ENCODE data around the gene GAS7. TPM values are rescaled to one million over a fixed set of nuclear protein-coding genes. Genes with fewer than 3 reads are reported as not detected.
"Not testable (repeated sequence)": the region's sequence is repeated elsewhere in the genome, so short reads cannot be mapped to it uniquely, and the experiment has no call there.

Gene GAS7
- total RNA-seq, 2 experiments from 2014 or later = 0.27 to 0.44 TPM

DNA sequence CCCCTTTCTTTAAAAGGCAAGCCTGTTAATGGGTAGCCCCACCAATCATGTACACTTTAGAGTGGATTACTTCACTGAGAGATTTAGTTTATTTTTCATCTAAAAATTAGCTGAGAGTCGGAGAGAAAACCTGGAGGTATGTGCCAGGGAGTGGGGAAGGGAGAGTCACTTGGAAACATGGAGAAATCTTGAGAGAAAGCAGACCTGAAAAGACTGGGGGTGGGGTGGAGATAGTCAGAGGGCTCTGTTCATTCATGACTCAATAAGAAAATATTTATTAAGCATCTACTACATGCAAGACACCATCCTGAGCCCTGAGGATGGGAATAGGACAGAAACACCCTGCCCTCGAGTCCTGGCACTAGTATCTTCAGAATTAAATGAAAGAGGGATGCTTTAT, 265.9 kb downstream of the GAS7 start:
- H3K9me3 Mint-ChIP-seq = no peaks in the 10 kb centered on the region

DNA sequence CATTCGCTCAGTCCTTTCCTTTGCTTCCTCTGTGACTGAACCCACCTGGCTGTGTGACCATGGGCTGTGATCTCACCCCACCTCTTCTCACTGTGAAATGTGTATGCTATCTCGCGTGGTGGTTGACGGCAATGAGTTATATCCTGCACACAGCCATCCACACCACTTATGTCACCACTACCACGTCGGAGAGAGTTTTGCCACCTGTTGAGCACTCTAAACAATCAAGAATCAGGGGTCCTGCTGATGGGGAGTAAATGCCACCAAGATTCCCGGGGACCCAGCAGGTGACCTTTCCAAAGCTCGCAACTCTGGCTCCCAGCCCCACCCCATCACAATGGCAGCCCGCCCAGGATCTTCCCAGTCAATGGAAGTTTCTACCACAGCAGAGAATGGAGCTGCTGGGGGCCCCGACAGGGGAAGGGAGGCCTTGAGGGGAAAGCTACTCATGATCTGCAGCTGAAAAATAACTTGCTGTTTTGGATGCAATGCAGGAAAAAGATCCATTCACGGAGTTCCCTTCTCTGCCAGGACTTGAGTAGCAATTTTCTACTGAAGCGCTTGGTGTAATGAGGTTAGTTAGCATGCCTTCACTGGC, 267.2 kb downstream of the GAS7 start:
- Mint-ChIP-seq H3K4me1 (no peaks in the 10 kb centered on the region), H3K9me3 (no peaks in the 10 kb centered on the region), H3K36me3 (ENCODE audit: low read depth) (no peaks in the 10 kb centered on the region), H3K27ac (no peak overlapping the region), H3K27me3 (no peaks in the 10 kb centered on the region), H3K4me3 (no peak overlapping the region)
- no peak for DNase-seq
- CTCF ChIA-PET = interaction anchor here (0.7 kb wide), 1 partner anchor 134 kb away, joined by 3 read pairs; no protein-coding TSS in a partner anchor
- POLR2A ChIA-PET = no interaction called here

More for the DNA sequence above, 265.9 kb downstream of the GAS7 start:
- DNase-seq = no peak
- no peak overlapping the region for H3K4me3 Mint-ChIP-seq
- CTCF ChIA-PET = no interaction called here
- POLR2A ChIA-PET = no interaction called here
- H3K4me1 Mint-ChIP-seq = no peaks in the 10 kb centered on the region
- H3K27me3 Mint-ChIP-seq = no peaks in the 10 kb centered on the region
- no peaks in the 10 kb centered on the region for H3K36me3 Mint-ChIP-seq (ENCODE audit: low read depth)
- no peak overlapping the region for H3K27ac Mint-ChIP-seq

DNA sequence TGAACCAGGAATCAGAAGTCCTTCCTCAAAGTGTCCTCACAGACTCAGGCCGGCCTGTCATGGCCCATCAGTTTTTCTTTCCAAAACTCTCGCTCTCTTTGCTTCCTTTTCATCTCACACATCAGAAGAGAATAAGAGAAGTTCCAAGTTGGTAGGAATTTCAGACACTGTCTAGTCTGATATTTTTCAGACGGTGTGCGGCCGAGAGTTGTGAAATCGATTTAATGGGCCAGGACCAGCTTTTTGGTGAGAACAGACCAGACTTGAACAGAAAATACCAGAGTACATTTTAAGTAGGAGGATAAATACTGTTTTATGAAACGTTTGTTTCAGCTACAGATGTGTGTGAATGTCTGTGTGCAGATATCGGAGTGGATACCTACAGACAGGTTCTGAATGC, 268.5 kb downstream of the GAS7 start:
- ChIA-PET POLR2A (no interaction called here), CTCF (no interaction called here)
- DNase-seq = no peak
- H3K27me3 Mint-ChIP-seq = no peaks in the 10 kb centered on the region
- no peak overlapping the region for H3K27ac Mint-ChIP-seq
- no peaks in the 10 kb centered on the region for H3K36me3 Mint-ChIP-seq (ENCODE audit: low read depth)
- H3K9me3 Mint-ChIP-seq = no peaks in the 10 kb centered on the region
- H3K4me3 Mint-ChIP-seq = no peak overlapping the region
- H3K4me1 Mint-ChIP-seq = no peaks in the 10 kb centered on the region

DNA sequence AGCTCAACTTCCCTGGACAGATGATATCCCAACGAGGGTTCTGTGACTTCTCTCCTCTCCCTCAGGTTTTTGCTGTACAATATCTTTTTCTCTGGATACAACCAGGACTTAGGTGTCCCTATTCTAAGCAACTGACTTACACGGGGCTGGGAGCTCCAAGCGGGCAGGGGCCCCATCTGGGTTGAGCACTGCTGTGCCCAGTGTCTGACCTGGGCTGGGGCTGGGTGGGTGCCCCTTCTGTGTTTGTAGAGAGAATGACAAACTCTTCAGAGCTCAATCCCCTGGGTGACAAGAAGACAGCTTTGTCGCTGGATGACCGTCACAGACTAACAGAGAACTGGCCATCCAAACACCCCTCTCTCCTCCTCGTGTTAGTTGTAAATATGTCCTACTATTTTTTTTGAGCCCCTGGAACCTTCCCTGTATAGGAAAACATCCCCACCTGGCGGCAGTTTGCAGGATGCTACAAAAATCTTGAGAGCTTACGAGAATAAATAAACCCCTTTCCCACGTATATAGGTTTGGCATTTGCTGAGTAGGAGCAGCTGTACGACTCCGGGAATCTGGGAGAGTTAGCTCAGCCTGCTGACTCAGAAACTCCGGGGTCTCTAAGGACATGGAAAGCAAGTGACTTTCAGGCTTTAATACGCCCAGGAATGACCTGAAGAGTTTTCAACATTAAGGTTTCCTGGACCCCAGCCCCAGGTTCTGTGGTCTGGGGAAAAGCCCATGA, 269.6 kb downstream of the GAS7 start:
- DNase-seq = no peak
- ChIA-PET POLR2A (no interaction called here), CTCF (no interaction called here)
- H3K9me3 Mint-ChIP-seq = no peaks in the 10 kb centered on the region
- no peaks in the 10 kb centered on the region for H3K36me3 Mint-ChIP-seq (ENCODE audit: low read depth)
- H3K27me3 Mint-ChIP-seq = no peaks in the 10 kb centered on the region
- no peaks in the 10 kb centered on the region for H3K4me1 Mint-ChIP-seq
- no peak overlapping the region for H3K4me3 Mint-ChIP-seq
- no peak overlapping the region for H3K27ac Mint-ChIP-seq

DNA sequence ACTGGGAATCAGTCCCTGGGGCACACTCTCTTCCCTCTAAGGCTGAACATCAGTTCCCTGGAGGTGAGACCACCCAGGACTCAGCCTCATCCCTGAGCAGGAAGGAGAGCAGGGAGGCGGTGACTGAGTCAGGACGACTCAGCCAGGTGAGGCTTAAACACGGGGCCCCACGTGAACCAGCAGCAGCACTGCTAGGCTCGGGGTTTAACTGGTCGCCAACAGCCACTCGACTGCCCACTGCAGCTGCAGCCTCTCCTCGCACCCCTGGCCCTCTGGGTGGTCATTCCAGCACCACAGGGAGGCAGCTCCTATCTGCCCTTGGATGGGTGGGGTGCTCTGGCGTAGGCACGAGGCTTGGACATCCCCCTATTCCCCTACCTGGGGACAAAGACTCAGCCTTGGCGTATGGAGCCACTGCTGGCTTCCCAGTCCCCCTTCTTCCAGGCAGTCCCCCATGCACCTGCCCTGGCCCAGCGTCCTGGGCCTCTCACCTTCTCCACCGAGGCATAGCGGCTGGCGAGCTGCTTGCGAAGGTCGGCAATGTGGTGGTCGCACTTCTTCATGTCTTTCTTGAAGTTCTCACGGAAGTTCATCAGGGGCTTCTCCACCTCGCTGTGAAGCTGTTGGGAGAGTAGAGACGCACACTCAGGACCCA, 272.1 kb downstream of the GAS7 start:
- Mint-ChIP-seq H3K9me3 (no peaks in the 10 kb centered on the region), H3K4me1 (no peaks in the 10 kb centered on the region), H3K27me3 (no peaks in the 10 kb centered on the region), H3K36me3 (ENCODE audit: low read depth) (no peaks in the 10 kb centered on the region), H3K27ac (no peak overlapping the region), H3K4me3 (no peak overlapping the region)
- ChIA-PET CTCF (interaction anchor here (1.4 kb wide), 1 partner anchor 301 kb away, joined by 4 read pairs; no protein-coding TSS in a partner anchor), POLR2A (no interaction called here)
- DNase-seq = no peak

DNA sequence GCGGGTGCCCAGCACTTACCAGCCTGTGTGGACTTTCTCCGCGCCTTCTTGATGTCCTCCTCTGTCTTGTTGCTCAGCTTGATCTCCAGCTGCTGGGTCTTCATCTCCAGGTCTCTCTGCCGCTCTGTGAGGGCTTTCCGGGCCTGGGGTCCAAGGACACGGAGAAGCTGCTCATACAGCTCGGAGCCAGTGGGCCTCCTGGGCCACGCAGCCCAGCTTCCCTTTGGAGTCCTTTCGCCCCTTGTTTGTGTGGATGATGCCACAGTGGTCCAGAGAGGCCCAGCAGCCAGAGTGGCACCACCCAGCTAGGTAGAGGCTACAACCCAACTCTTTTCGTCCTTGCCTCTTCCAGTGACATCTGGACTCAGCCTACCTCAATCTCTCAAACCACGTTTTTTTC, 272.9 kb downstream of the GAS7 start:
- ChIA-PET POLR2A (no interaction called here), CTCF (no interaction called here)
- H3K9me3 Mint-ChIP-seq = no peaks in the 10 kb centered on the region
- no peaks in the 10 kb centered on the region for H3K4me1 Mint-ChIP-seq
- H3K27me3 Mint-ChIP-seq = no peaks in the 10 kb centered on the region
- no peaks in the 10 kb centered on the region for H3K36me3 Mint-ChIP-seq (ENCODE audit: low read depth)
- no peak overlapping the region for H3K27ac Mint-ChIP-seq
- H3K4me3 Mint-ChIP-seq = no peak overlapping the region
- no peak for DNase-seq

DNA sequence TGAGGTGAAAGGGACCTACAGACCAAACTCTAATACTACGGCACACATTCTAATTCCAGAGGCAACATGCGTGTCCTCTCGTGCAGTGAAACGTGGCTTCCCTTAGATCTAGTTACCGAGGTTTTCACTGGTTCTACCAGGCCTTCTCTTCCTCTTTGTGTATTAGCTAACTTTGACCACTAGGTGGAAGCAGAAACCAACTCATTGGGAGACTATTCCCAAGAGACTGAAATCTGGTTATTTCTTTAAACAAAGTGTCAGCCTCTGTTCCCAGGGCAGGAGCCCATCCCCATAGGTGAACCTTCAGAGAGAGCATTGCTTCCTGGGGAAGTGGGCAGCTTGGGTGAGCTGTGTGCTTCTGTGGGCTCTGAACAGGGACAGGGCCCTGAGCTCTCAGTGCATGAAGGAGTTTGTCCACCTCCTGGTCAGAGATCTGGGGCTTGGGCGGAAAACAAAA, 273.6 kb downstream of the GAS7 start:
- Mint-ChIP-seq H3K9me3 (no peaks in the 10 kb centered on the region), H3K36me3 (ENCODE audit: low read depth) (no peaks in the 10 kb centered on the region), H3K27ac (no peak overlapping the region), H3K4me1 (no peaks in the 10 kb centered on the region), H3K27me3 (no peaks in the 10 kb centered on the region), H3K4me3 (no peak overlapping the region)
- no peak for DNase-seq
- POLR2A ChIA-PET = no interaction called here
- CTCF ChIA-PET = interaction anchor here (0.8 kb wide), 1 partner anchor 17 kb away, joined by 4 read pairs; no protein-coding TSS in a partner anchor

DNA sequence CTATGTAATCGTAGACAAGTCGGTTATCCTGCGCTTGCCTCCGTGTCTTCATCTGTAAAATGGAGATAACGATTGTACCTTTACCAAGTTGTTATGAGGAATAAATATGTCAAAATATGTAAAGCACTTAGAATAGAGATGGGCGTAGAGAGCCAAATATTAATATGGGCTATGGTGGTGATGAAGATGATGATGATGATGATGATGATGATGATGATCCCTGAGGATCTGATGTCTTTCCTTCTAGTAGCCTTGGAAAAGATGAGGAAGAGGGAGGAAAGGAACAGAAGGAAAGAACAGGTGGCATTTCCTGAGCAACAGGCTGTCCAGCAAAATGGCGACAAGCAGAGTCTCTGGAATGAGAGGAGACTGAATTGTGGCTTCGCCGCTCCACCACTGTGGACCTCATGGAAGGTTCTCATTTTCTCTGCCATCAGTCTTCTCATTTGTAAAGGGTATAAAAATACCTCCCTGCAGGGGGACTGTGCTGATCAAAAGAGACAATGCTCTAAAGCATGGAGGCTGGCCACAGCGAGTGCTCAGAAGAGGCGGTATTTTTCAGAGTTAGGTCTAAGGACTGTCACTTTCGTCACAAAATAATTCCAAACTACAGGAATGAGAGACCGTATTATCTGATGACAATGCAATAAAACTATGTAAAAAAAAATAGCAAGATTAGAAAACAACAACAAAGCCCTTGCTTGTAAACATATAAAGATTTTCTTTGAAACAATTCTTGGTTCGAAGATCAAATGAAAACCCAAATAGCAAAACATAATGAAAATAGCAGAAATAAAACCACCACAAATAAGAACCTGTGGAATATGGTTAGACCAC, 276.2 kb downstream of the GAS7 start:
- Mint-ChIP-seq H3K9me3 (no peaks in the 10 kb centered on the region), H3K36me3 (ENCODE audit: low read depth) (no peaks in the 10 kb centered on the region), H3K4me3 (no peak overlapping the region), H3K27me3 (no peaks in the 10 kb centered on the region), H3K4me1 (no peaks in the 10 kb centered on the region), H3K27ac (no peak overlapping the region)
- POLR2A ChIA-PET = no interaction called here
- no peak for DNase-seq
- CTCF ChIA-PET = no interaction called here

DNA sequence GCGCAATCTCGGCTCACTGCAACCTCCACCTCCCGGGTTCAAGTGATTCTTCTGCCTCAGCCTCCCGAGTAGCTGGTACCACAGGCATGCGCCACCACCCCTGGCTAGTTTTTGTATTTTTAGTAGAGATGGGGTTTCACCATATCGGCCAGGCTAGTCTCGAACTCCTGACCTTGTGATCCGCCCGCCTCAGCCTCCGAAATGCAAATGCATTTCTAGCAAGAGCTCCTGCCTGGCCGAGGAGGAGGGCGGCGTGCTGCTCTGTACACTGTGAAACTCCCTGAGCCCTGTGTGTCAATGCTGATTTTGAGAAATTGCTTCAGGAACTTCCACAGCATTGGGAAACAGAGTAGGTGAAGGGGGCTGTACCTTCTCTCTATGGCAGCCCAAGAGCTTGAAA, 277.2 kb downstream of the GAS7 start:
- not testable (repeated sequence) for H3K36me3 Mint-ChIP-seq (ENCODE audit: low read depth); H3K27me3 Mint-ChIP-seq

DNA sequence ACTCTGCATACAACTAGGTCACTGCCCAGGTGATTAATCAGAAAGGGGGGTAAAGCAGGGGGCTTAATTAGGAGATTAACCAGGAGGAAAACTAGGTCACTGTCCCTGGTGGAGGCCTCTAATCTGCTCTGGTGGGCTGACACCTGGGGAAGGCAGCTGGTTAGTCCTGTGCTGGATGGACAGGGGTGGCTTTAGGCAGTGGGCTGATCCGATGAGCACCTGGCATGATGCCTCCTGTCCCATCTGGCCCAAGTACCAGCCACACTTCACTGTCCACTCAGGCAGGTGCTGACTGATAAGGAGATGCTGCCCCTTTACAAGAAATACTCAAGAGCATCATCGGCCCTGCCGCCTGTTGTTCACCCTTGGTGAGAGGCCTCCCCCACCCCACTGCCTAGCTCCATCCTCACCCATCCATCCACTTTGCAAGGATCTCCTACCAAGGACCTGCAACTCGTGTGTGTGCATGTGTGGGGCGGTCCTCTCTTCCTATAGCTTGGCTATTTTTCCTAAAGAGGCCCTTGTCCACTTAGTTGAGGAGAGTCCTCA, 279.5 kb downstream of the GAS7 start:
- ChIA-PET POLR2A (no interaction called here), CTCF (no interaction called here)
- no peaks in the 10 kb centered on the region for H3K36me3 Mint-ChIP-seq (ENCODE audit: low read depth)

More for the DNA sequence above, 277.2 kb downstream of the GAS7 start:
- H3K4me1 Mint-ChIP-seq, POLR2A ChIA-PET, H3K9me3 Mint-ChIP-seq, H3K27ac Mint-ChIP-seq, CTCF ChIA-PET, H3K4me3 Mint-ChIP-seq, DNase-seq: not testable (repeated sequence)

DNA sequence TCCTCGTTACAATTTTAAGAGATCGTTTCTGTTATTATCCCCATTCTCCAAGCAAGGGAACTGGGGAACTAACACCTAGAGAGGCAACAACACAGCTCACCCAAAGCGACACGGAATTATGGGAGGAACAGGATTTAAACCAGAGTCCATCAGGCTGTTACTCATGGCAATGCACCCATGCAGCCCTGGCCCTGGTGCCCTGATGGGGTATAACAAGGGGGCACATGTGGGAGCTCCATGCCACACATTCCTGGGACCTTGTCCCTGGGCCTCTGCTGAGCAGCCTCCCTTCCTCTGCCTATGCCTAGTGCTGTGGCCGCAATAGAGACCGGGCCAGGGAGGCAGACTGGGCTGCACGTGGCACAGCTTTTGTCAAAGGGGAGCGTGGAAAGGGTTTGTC, 280.1 kb downstream of the GAS7 start:
- no peaks in the 10 kb centered on the region for H3K4me1 Mint-ChIP-seq
- no peaks in the 10 kb centered on the region for H3K27me3 Mint-ChIP-seq
- no peaks in the 10 kb centered on the region for H3K36me3 Mint-ChIP-seq (ENCODE audit: low read depth)
- ChIA-PET POLR2A (no interaction called here), CTCF (interaction anchor here (0.5 kb wide), 1 partner anchor 305 kb away, joined by 4 read pairs; no protein-coding TSS in a partner anchor)
- no peak overlapping the region for H3K27ac Mint-ChIP-seq
- no peak overlapping the region for H3K4me3 Mint-ChIP-seq
- no peak for DNase-seq
- no peaks in the 10 kb centered on the region for H3K9me3 Mint-ChIP-seq

More for the DNA sequence above, 279.5 kb downstream of the GAS7 start:
- Mint-ChIP-seq H3K27ac (no peak overlapping the region), H3K4me3 (no peak overlapping the region), H3K27me3 (no peaks in the 10 kb centered on the region), H3K4me1 (no peaks in the 10 kb centered on the region), H3K9me3 (no peaks in the 10 kb centered on the region)
- DNase-seq = no peak

DNA sequence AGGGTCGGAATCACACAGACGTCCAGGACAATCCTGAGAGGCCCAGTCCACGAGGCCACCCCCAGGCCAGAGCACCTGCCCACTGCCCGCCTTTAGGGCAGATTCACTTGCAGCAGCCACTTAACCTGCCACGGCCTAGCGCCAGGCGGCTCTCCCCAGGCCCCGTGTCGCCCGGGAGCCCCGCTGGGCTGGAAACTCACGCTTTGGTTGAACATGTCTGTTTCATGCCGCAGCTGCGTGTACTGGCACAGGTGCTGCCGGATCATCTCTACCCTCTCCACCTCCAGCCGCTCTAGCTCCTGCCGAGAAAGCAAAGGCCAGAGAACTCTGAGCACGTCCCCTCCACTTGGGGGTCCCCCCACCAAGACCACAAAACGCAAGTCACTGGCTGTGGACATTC, 280.6 kb downstream of the GAS7 start:
- POLR2A ChIA-PET = no interaction called here
- DNase-seq = no peak
- Mint-ChIP-seq H3K27ac (no peak overlapping the region), H3K4me3 (no peak overlapping the region), H3K9me3 (no peaks in the 10 kb centered on the region), H3K36me3 (ENCODE audit: low read depth) (no peaks in the 10 kb centered on the region), H3K27me3 (no peaks in the 10 kb centered on the region), H3K4me1 (no peaks in the 10 kb centered on the region)
- CTCF ChIA-PET = no interaction called here

DNA sequence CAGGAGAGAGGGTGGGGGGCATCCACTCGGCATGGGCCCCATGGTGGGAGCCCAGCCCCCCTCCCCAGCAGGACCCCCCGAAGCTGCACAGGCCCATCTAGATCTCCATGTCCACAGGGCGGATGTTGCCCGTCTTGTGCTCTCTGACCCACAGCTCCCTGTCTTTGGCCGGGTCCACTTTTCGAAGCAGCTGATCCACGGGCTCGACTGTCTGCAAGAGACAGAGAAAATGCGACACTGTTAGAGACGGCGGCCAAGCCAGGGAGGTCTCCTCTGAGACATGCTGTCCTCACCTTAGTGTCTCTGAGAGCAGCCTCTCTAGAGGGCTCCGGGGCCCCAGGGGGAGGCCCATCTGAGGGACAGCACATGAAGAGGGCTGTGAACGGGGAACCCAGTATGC, 281.3 kb downstream of the GAS7 start:
- Mint-ChIP-seq H3K9me3 (no peaks in the 10 kb centered on the region), H3K36me3 (ENCODE audit: low read depth) (no peaks in the 10 kb centered on the region), H3K4me3 (no peak overlapping the region), H3K27ac (no peak overlapping the region), H3K4me1 (no peaks in the 10 kb centered on the region), H3K27me3 (no peaks in the 10 kb centered on the region)
- DNase-seq = no peak
- ChIA-PET POLR2A (no interaction called here), CTCF (interaction anchor here (0.6 kb wide), 1 partner anchor 159 kb away, joined by 4 read pairs; no protein-coding TSS in a partner anchor)
